CD4-positive, alpha-beta T cell treated with Interleukin-10 for 1 hour (primary cell): ENCODE data around the gene FAM149A.

Experiments
- DNase-seq: peaks from one replicate; pipeline ENCODE4 v3.0.0-alpha.2; 2020

Gene FAM149A

DNA sequence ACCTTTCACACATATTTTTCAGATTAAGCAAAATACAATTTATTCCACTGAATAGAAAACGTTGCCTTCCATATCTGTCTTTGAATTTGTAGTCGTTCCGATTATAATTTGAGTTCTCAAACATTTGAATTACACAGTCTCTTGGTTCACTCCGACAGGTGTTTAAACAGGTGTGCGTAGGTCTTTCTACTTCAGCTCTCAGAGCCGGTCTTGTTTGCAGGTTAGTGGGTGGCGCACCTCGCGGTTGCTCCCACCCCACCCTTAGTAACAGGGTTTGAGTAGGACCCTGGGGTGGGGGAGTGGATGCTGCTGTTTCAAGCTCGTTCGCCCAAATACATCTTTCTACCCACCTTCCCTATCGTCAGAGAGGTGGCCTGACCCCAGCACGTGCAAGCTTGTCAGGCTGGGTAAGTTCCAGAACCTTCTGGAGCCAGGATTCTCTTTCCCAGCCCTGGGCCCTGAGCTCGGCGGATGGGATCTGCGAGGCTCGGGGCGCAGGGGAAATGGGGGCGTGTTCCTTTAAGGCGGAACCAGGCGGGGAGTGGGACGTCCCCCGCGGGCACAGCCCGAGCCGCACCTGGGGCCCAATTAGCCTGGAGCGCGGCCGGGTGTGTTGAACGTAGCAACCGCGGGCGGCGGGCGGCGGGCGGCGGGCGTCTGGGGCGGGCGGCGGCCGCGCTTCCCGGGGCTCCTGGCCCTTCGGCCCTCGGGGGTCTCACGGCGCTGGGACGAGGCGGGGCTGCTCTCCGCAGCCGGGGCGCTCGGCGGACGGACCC is at the start of gene FAM149A:
FAM149A (plus strand) TSS at position 591 of the 776 bp plus-strand sequence.
- DNase-seq: peak; percentile 33

DNA sequence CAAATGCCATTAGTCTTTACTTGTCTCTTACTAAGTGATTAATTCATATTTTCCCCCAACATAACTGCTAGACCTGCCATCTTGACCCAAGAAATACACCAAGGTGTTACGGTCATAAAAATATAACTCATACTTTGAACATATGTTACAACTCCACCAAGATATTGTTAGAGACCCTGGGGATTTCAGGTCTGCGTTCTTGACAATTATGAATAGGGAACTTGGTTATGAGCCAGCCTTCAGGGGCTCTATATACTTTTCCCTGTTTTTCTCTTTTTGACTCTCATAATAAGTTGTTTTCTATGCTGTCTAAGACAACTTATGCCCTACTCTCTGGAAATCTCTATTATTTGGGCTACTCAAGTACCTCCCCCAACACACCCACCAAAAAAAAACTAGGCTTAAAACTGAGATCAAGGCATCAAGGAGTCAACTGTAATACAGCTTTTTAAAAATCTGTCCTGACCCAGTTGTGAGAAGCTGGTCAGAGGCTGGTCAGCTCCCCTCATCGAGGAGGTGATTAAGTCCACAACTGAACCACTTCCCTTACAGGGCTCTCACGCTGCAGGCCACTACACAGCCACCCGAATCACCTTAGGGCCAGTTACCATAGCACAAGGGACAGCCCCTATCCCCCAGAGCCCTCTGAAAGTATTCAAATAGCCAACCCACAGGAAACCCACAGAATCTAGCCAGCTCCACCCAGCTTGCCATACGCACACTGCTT is 46.1 kb upstream of the FAM149A start:
- DNase-seq: peak; percentile 17

DNA sequence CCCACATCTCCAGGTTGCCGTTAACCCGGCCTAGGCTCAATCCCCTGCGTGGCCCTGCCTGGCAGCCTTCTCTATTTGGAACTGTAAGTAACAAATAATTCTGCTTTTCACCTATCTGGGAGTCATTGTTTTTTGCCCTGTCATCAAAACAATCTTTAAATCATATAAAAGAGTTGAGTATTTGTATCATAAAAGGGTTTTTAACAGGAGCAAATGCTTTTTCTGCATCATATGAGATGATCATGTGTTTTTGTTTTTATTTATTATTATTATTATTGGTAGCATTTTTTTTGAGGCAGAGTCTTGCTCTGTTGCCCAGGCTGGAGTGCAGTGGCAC is 45.6 kb upstream of the FAM149A start:
- no peak for DNase-seq

DNA sequence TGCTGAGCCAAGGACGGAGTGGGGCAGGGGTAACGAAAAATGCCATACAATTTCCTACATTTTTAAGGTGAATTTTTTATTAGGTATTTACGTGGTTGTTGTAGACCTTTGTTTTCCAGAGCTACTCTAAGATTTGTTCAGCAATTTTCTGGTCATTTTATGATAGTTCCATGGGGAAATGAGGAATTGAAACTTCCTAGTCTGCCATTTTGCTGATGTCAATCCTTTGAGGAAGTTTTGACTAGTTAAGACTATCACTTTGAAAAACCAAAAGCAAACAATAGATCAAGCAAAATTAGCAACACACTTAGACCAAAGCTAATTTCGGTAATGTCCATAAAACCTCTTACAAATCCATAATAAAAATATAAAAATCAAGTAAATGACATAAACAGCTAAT is 42.6 kb upstream of the FAM149A start:
- no peak for DNase-seq

DNA sequence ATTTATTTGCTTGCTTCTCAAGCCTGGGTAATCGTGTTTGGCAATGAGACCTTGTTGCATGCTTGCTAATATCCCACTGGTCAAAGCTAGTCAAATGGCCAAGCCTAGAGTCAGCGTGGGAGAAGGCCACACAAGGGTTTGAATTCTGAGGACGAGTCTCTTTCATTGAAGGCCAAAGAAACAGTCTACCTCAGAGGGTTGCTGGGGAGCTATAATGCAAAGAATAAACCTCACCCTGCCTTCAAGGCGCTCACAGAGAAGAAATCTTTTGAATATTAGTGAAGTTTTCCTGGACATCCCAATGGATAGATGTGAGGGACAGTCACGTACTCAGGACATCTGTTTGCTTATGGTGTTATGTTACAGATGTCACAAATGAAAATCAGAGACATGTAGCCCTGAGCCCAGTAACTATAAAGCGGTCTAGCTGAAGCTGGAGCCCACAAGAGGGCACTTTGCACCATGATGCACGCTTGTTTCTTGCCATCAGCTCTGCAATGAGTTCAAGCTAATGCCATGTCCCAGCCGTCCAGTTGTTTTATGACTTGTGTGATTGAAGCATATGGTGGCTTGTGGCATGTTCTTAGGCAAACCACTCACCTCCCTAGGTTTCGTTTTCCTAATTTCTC is 36.6 kb upstream of the FAM149A start:
- DNase-seq: peak; percentile 54

DNA sequence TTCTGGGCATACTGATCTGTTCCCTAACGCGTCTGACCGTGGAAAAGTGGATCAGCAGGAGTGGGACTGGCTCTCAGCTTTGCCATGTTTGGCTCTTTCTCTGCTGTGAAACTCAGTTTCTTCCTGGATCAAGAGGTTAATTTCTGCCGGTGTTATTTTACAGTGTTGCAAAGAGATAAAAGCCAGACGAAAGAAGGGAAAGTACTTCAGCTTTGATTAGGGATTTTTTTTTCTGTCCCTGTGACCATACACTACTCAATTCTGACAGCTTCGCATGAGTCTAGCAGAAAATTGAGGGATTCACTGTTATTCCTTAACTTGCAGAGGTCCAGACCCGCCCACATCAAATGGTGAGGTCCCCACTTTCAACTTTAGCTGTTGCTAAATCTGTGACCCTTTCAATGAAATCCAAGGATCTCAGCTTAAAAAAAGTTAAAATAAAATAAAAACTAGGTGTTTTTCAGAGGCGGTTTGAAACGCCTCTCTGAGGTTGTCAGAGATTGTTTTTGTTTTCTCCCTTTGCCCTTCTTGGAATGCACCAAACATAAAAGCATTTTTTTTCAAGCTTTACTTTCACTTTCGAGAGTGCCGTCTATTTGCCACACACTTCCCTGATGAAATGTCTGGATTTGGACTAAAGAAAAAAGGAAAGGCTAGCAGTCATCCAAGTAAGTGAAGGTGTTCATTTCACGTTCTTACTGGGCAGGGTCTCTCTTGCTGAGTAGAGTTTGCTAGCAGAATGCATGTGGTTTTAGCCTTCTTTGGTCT is 35.7 kb upstream of the FAM149A start, which contains the start of gene TLR3:
TLR3 (plus strand) TSS at position 576 of the 768 bp plus-strand sequence. CDS start 7,464 bp downstream, outside the sequence.
- DNase-seq: peak; percentile 34

DNA sequence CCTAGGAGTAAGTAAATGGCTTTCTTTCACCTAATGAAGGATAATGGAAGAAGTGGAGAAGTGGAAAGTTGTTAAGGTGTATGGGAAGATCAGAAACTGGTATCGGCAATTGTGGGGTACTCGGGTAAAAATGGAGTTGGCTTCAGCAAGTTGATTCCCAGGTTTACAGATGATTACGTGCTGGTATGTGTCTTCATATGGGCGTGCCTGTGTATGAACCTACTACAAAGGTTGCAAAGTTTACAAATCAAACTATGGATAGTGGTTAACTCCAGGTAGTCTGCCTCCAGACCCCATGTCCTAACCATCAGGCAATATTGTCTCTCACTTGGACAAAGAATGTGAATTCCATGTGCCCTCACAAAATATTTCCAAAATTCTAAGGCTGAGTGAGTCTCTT is 34.8 kb upstream of the FAM149A start:
- no peak for DNase-seq

- no peak for DNase-seq
Measured at GRCh38 chr4:186072516-186072915, 32.0 kb upstream of the FAM149A start.

- no peak for DNase-seq
Measured at GRCh38 chr4:186074189-186074588, 30.3 kb upstream of the FAM149A start.

- DNase-seq: no peak
Measured at GRCh38 chr4:186078981-186079638, 25.4 kb upstream of the FAM149A start.

DNA sequence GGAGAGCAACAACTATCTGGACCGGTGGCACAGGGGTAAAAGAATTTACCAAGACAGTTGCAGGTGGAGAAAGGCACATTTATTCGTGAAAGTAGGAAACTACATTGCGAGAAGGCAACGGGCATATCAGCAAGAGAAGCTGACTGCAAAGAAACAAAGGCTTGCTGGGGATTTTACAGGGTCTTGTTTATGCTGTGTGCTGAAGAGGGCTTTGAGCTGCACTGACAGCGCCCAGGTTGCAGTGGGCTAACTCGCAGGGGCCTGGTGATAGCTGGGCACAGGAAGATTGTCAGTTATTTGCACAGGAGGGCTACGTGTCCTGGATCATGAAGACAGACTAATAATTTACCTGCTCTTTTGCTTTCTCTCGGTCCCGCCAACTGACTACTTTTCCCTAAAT is 24.8 kb upstream of the FAM149A start:
- DNase-seq: no peak

- DNase-seq: no peak
Measured at GRCh38 chr4:186081202-186081807, 23.2 kb upstream of the FAM149A start.

GRCh38 chr4:186082221-186082620 is 22.3 kb upstream of the FAM149A start:
- DNase-seq: no peak

DNA sequence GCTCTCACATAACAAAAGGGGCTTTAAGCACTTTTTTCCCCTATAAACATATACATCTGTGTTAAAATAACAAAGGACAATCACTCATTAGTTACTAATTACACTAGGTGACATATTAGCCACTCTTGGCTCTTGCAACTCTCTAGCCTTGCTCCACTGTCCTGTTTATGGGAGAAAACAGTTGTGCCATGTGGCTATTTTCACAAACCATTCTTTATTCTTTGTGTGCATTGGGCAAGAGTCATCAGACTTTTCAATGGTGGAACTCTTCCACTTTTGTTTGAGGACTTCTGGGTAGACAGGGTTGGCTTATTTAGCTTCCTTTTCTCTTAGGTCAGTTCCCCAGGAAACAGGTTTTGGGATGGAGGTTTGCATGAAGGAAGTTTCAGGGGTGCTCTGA is 16.0 kb upstream of the FAM149A start:
- DNase-seq: no peak

DNA sequence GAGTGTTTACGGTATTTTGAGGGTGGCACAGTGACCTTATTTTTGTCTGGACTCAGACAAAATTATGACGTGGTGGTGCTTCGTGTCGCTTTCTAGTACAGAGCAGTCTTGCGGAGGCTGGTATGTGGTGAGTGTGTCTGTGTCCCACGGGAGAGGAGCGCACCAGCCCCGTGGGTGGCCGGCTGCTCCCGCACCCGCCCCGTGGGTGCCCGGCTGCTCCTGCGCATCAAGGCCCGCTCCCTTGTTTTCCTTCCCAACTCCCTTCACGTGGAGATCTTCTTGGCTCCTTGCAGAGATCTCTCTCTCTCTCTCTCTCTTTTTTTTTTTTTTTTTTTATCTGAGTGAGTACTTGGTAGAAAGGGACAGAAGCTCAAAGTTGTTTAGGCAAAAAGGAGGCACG is 12.2 kb upstream of the FAM149A start:
- no peak for DNase-seq

- no peak for DNase-seq
Measured at GRCh38 chr4:186095406-186095805, 9.1 kb upstream of the FAM149A start.

DNA sequence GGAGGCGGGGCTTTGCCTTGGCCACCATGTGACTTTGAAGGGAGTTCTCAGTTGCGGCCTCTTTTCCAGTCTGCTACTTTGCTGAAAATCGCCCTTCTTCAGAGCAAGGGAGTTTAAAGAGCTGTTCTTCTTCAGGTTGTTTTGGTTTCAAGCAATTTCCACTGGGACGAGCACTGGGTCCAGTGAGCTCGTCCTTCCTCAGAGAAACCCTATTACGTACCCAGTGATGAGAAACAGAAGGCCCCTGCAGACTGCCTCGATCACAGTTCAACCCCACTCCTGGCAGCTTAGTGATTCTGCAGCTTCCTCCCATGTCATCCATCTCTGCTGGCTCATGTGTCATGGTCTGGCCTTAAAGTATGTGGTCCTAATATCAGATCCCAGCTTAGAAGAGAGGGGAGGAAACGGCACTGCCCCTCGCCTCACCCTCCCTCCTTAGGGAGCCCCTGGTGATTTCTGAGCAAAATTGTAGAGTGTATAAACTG is 7.8 kb upstream of the FAM149A start:
- no peak for DNase-seq

GRCh38 chr4:186097386-186097785 is 7.1 kb upstream of the FAM149A start:
- DNase-seq: no peak

GRCh38 chr4:186102931-186103330 is 1.6 kb upstream of the FAM149A start:
- DNase-seq: no peak

- no peak for DNase-seq
Measured at GRCh38 chr4:186104890-186105646, 564 bp downstream of the FAM149A start.

GRCh38 chr4:186105647-186106321 is 1.3 kb downstream of the FAM149A start:
- DNase-seq: no peak
